ENCODE results near the gene PRKG2.

PRKG2 gene

DNA sequence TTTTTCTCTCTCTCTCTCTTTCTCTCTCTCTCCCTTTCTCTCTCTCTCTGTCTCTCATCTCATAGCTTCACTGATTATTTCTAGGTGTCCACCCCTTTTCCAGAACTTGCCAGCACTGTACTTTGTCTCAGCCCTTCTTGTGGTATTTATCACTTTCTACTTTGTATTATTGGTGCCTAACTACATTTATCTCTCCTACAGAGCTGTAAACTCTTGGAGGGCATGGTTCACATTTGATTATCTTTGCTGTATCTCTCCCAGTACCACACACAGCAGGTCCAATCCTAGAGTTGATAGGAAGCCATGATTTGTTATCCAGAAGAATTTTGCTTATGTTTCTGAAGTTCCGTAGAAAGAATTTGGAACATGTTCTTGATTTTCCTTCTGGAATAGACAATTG lies 5.2 kb upstream of the PRKG2 start:
- Histone ChIP-seq H3K27me3 (ENCODE audit: insufficient read depth, low read length, poor library complexity, severe bottlenecking) (no peaks in the 10 kb centered on the region), H3K4me1 (ENCODE audit: insufficient read depth, low read length, poor library complexity, severe bottlenecking) (no peaks in the 10 kb centered on the region), H3K79me2 (ENCODE audit: insufficient read depth, low read length) (no peaks in the 10 kb centered on the region)

GRCh38 chr4:81218206-81218605 lies 3.2 kb upstream of the PRKG2 start:
- no peak for TF ChIP-seq EZH2phosphoT487 (IDR thresholded peaks at IDR 0.05; ENCODE audit: borderline replicate concordance)
- no peak for TF ChIP-seq CTCF (conservative IDR thresholded peaks at IDR 0.05; ENCODE audit: low read length)

More for the DNA sequence above, 5.2 kb upstream of the PRKG2 start:
- Histone ChIP-seq H3K9ac (ENCODE audit: low read depth, low read length, poor library complexity, severe bottlenecking) (no peak overlapping the region), H3F3A (ENCODE audit: low read depth) (no peaks in the 10 kb centered on the region), H2AFZ (ENCODE audit: low read length) (no peak overlapping the region), H3K4me2 (ENCODE audit: low read depth, low read length, poor library complexity, severe bottlenecking) (no peak overlapping the region), H3K9me2 (replicated peaks; ENCODE audit: low read depth, low read length) (no peaks in the 10 kb centered on the region), H4K20me1 (ENCODE audit: insufficient read depth, low read length, poor library complexity, severe bottlenecking) (no peaks in the 10 kb centered on the region), H3K36me3 (ENCODE audit: insufficient read depth, low read length) (no peaks in the 10 kb centered on the region), H3K4me3 (ENCODE audit: low read length, poor library complexity, severe bottlenecking) (no peak overlapping the region), H3K9me3 (ENCODE audit: insufficient read depth, low read depth, low read length) (no peaks in the 10 kb centered on the region)
- no peak for TF ChIP-seq CTCF (conservative IDR thresholded peaks at IDR 0.05; ENCODE audit: low read length)
- no peak for TF ChIP-seq EZH2phosphoT487 (IDR thresholded peaks at IDR 0.05; ENCODE audit: borderline replicate concordance)

DNA sequence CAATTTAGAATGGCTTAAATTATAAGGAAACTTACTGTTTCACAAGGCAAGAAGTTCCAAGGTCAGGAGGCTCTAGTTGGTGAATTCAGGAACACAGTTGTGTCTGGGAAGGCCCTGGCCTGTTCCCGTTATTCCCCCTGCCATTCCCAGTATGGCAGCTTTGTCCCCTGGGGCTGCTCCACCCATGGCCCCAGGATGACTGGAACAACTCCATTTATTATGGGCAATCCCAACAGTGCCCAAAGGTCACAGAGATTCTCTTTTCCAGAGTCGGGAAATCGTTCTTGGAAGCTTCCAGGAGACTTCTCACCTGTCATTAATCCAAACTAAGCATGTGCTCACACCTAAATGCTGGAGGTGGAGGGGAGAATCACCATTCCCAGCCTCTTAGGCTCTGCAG lies 2.8 kb upstream of the PRKG2 start:
- no peak for TF ChIP-seq EZH2phosphoT487 (IDR thresholded peaks at IDR 0.05; ENCODE audit: borderline replicate concordance)
- TF ChIP-seq CTCF (conservative IDR thresholded peaks at IDR 0.05; ENCODE audit: low read length) = no peak
- H3K79me2 ChIP-seq (ENCODE audit: insufficient read depth, low read length) = no peaks in the 10 kb centered on the region

More at GRCh38 chr4:81218206-81218605, 3.2 kb upstream of the PRKG2 start:
- H3K9me3 ChIP-seq (ENCODE audit: insufficient read depth, low read depth, low read length) = no peaks in the 10 kb centered on the region
- no peak overlapping the region for H3K9ac ChIP-seq (ENCODE audit: low read depth, low read length, poor library complexity, severe bottlenecking)
- H3K36me3 ChIP-seq (ENCODE audit: insufficient read depth, low read length) = no peaks in the 10 kb centered on the region
- H3K27me3 ChIP-seq (ENCODE audit: insufficient read depth, low read length, poor library complexity, severe bottlenecking) = no peaks in the 10 kb centered on the region
- no peak overlapping the region for H2AFZ ChIP-seq (ENCODE audit: low read length)
- no peak overlapping the region for H3K4me2 ChIP-seq (ENCODE audit: low read depth, low read length, poor library complexity, severe bottlenecking)
- no peaks in the 10 kb centered on the region for H3F3A ChIP-seq (ENCODE audit: low read depth)
- H3K79me2 ChIP-seq (ENCODE audit: insufficient read depth, low read length) = no peaks in the 10 kb centered on the region
- no peaks in the 10 kb centered on the region for H4K20me1 ChIP-seq (ENCODE audit: insufficient read depth, low read length, poor library complexity, severe bottlenecking)
- no peaks in the 10 kb centered on the region for H3K9me2 ChIP-seq (replicated peaks; ENCODE audit: low read depth, low read length)
- H3K4me3 ChIP-seq (ENCODE audit: low read length, poor library complexity, severe bottlenecking) = no peak overlapping the region
- H3K4me1 ChIP-seq (ENCODE audit: insufficient read depth, low read length, poor library complexity, severe bottlenecking) = no peaks in the 10 kb centered on the region

More for the DNA sequence above, 2.8 kb upstream of the PRKG2 start:
- H3F3A ChIP-seq (ENCODE audit: low read depth) = no peaks in the 10 kb centered on the region
- H2AFZ ChIP-seq (ENCODE audit: low read length) = no peak overlapping the region
- no peaks in the 10 kb centered on the region for H3K36me3 ChIP-seq (ENCODE audit: insufficient read depth, low read length)
- no peaks in the 10 kb centered on the region for H4K20me1 ChIP-seq (ENCODE audit: insufficient read depth, low read length, poor library complexity, severe bottlenecking)
- no peaks in the 10 kb centered on the region for H3K9me2 ChIP-seq (replicated peaks; ENCODE audit: low read depth, low read length)
- H3K4me1 ChIP-seq (ENCODE audit: insufficient read depth, low read length, poor library complexity, severe bottlenecking) = peaks cover 3% of the 10 kb centered on the region
- no peak overlapping the region for H3K4me3 ChIP-seq (ENCODE audit: low read length, poor library complexity, severe bottlenecking)
- H3K9ac ChIP-seq (ENCODE audit: low read depth, low read length, poor library complexity, severe bottlenecking) = no peak overlapping the region
- no peaks in the 10 kb centered on the region for H3K27me3 ChIP-seq (ENCODE audit: insufficient read depth, low read length, poor library complexity, severe bottlenecking)
- no peaks in the 10 kb centered on the region for H3K9me3 ChIP-seq (ENCODE audit: insufficient read depth, low read depth, low read length)
- no peak overlapping the region for H3K4me2 ChIP-seq (ENCODE audit: low read depth, low read length, poor library complexity, severe bottlenecking)

All from Loucy (cell line).